HepG2 (cell line): Measurements from ENCODE around the gene SURF6.

Source experiments
- ATF1 ChIP-seq: IDR thresholded peaks from 2 replicates; pipeline ENCODE4 v1.6.1; 2016; ENCODE audit warnings: mild to moderate bottlenecking, control low read depth
- HMG20B ChIP-seq: conservative IDR thresholded peaks from 2 replicates; pipeline ENCODE4 v1.6.1; 2016; ENCODE audit warnings: missing genetic modification reagents, missing compliant biosample characterization
- JUN ChIP-seq: sonication (generic); formaldehyde crosslinking; IDR thresholded peaks from 2 replicates; pipeline ENCODE4 v1.4.0; 2020; ENCODE audit warnings: mild to moderate bottlenecking, missing genetic modification reagents
- KDM1A ChIP-seq: IDR thresholded peaks from 2 replicates; pipeline ENCODE4 v1.6.1; 2016; ENCODE audit warnings: missing compliant biosample characterization
- NR3C1 ChIP-seq: sonication (generic); formaldehyde crosslinking; IDR thresholded peaks from 2 replicates; pipeline ENCODE4 v1.4.0; 2020; ENCODE audit warnings: missing genetic modification reagents
- POLR2AphosphoS5 ChIP-seq: IDR thresholded peaks from 2 replicates; pipeline ENCODE4 v1.6.1; 2012; ENCODE audit warnings: low read depth, low read length
- TP53 ChIP-seq: sonication (generic); formaldehyde crosslinking; conservative IDR thresholded peaks from 2 replicates; pipeline ENCODE4 v1.4.0; 2020; ENCODE audit warnings: missing genetic modification reagents
- TRAFD1 ChIP-seq: sonication (generic); formaldehyde crosslinking; IDR thresholded peaks from 2 replicates; pipeline ENCODE4 v1.5.1; 2020; ENCODE audit warnings: missing genetic modification reagents, mild to moderate bottlenecking, borderline replicate concordance
- ZNF207 ChIP-seq: fragments of 450-650 bp; IDR thresholded peaks from 2 replicates; pipeline ENCODE4 v1.6.1; 2016; ENCODE audit warnings: antibody characterized with exemption, borderline replicate concordance
- ZNF503 ChIP-seq: sonication (generic); formaldehyde crosslinking; IDR thresholded peaks from 2 replicates; pipeline ENCODE4 v1.4.0; 2020; ENCODE audit warnings: missing genetic modification reagents
- ZNF572 ChIP-seq: sonication (generic); formaldehyde crosslinking; IDR thresholded peaks from 2 replicates; pipeline ENCODE4 v1.5.1; 2020; ENCODE audit warnings: mild to moderate bottlenecking, missing genetic modification reagents
- TF ChIP-seq, protein P1 (sequence below): sonication (generic); formaldehyde crosslinking; IDR thresholded peaks from 2 replicates; pipeline ENCODE4 v1.4.0; 2020; ENCODE audit warnings: mild to moderate bottlenecking, low read depth, missing genetic modification reagents

- no peak for TF ChIP-seq KDM1A (CRISPR knock-in tag)
- TF ChIP-seq POLR2AphosphoS5 = no peak
- TF ChIP-seq NR3C1 (CRISPR knock-in tag) = no peak
- no peak for TF ChIP-seq ZNF503 (CRISPR knock-in tag)
- no peak for TF ChIP-seq TRAFD1 (CRISPR knock-in tag)
- no peak for TF ChIP-seq ZNF207
- no peak for TF ChIP-seq TP53 (CRISPR knock-in tag)
- no peak for TF ChIP-seq HMG20B (CRISPR knock-in tag)
- no peak for TF ChIP-seq JUN (CRISPR knock-in tag)
- no peak for TF ChIP-seq ATF1 (CRISPR knock-in tag)
- TF ChIP-seq ZNF572 (CRISPR knock-in tag) = no peak
- TF ChIP-seq, protein P1, sequence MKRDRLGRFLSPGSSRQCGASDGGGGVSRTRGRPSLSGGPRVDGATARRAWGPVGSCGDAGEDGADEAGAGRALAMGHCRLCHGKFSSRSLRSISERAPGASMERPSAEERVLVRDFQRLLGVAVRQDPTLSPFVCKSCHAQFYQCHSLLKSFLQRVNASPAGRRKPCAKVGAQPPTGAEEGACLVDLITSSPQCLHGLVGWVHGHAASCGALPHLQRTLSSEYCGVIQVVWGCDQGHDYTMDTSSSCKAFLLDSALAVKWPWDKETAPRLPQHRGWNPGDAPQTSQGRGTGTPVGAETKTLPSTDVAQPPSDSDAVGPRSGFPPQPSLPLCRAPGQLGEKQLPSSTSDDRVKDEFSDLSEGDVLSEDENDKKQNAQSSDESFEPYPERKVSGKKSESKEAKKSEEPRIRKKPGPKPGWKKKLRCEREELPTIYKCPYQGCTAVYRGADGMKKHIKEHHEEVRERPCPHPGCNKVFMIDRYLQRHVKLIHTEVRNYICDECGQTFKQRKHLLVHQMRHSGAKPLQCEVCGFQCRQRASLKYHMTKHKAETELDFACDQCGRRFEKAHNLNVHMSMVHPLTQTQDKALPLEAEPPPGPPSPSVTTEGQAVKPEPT = no peak
Measured at GRCh38 chr9:133357656-133358055, 21.7 kb upstream of the SURF6 start.
